OCI-LY1 (cell line): Measurements from ENCODE around the gene ST6GALNAC2.

Experiments
- H2AFZ ChIP-seq: fragments of 200-600 bp; sonication (generic), shearing (Covaris generic); 2 replicates; pipeline ENCODE4 v1.6.0; 2014; ENCODE audit warnings: antibody characterized with exemption, mild to moderate bottlenecking, low read length
- H3F3A ChIP-seq: fragments of 200-600 bp; sonication (generic), shearing (Covaris generic); 2 replicates; pipeline ENCODE4 v1.6.0; 2014; ENCODE audit warnings: mild to moderate bottlenecking, antibody characterized with exemption, low read length, moderate library complexity; ENCODE audit not compliant: insufficient read depth
- H3K27ac ChIP-seq: fragments of 200-600 bp; sonication (generic); 2 replicates; pipeline ENCODE4 v1.5.1; 2014; ENCODE audit warnings: low read length, mixed run types, mild to moderate bottlenecking, low read depth; ENCODE audit not compliant: poor library complexity, severe bottlenecking
- H3K27me3 ChIP-seq: fragments of 200-600 bp; sonication (generic); 2 replicates; pipeline ENCODE4 v1.6.0; 2014; ENCODE audit warnings: antibody characterized with exemption, mild to moderate bottlenecking, low read length, moderate library complexity; ENCODE audit not compliant: insufficient read depth
- H3K36me3 ChIP-seq: fragments of 200-600 bp; sonication (generic); 2 replicates; pipeline ENCODE4 v1.6.1; 2014; ENCODE audit warnings: mild to moderate bottlenecking, antibody characterized with exemption, low read length, moderate library complexity, mixed read lengths; ENCODE audit not compliant: insufficient read depth
- H3K4me1 ChIP-seq: fragments of 200-600 bp; sonication (generic); 2 replicates; pipeline ENCODE4 v1.5.1; 2014; ENCODE audit warnings: mild to moderate bottlenecking, low read length, moderate library complexity; ENCODE audit not compliant: insufficient read depth, severe bottlenecking
- H3K4me2 ChIP-seq: fragments of 200-600 bp; sonication (generic), shearing (Covaris generic); 2 replicates; pipeline ENCODE4 v1.6.1; 2014; ENCODE audit warnings: low read length
- H3K4me3 ChIP-seq: fragments of 200-600 bp; sonication (generic); 2 replicates; pipeline ENCODE4 v1.5.1; 2014; ENCODE audit warnings: low read length, low read depth, mild to moderate bottlenecking, mixed read lengths; ENCODE audit not compliant: poor library complexity, severe bottlenecking
- H3K79me2 ChIP-seq: fragments of 200-600 bp; shearing (Covaris generic); 2 replicates; pipeline ENCODE4 v1.6.1; 2016; ENCODE audit warnings: mixed run types, low read length, mixed read lengths; ENCODE audit not compliant: insufficient read depth
- H3K9ac ChIP-seq: fragments of 200-600 bp; sonication (generic), shearing (Covaris generic); 2 replicates; pipeline ENCODE4 v1.6.1; 2014; ENCODE audit warnings: mild to moderate bottlenecking, low read length, mixed read lengths
- H3K9me2 ChIP-seq: fragments of 200-600 bp; sonication (generic), shearing (Covaris generic); 2 replicates; pipeline ENCODE4 v1.6.1; 2014; ENCODE audit warnings: low read depth, mild to moderate bottlenecking, low read length, mixed read lengths
- H3K9me3 ChIP-seq: fragments of 200-600 bp; shearing (Covaris generic); 2 replicates; pipeline ENCODE4 v1.6.1; 2014; ENCODE audit warnings: low read length, mixed read lengths
- H4K20me1 ChIP-seq: fragments of 200-600 bp; sonication (generic), shearing (Covaris generic); 2 replicates; pipeline ENCODE4 v1.6.0; 2016; ENCODE audit warnings: mild to moderate bottlenecking, low read length; ENCODE audit not compliant: insufficient read depth
- CTCF ChIP-seq: fragments of 200-600 bp; sonication (generic), shearing (Covaris generic); IDR thresholded peaks from 2 replicates; pipeline ENCODE4 v1.5.1; 2017; ENCODE audit warnings: mild to moderate bottlenecking, antibody characterized with exemption, low read length, moderate library complexity, mixed read lengths
- EZH2 ChIP-seq: fragments of 200-600 bp; sonication (generic), shearing (Covaris generic); IDR thresholded peaks from 2 replicates; pipeline ENCODE4 v1.8.0; 2017; ENCODE audit warnings: borderline replicate concordance, mixed run types, mild to moderate bottlenecking, antibody characterized with exemption, low read length, moderate library complexity, mixed read lengths

Gene ST6GALNAC2

GRCh38 chr17:76554131-76554530 lies 31.5 kb downstream of the ST6GALNAC2 start:
- H4K20me1 ChIP-seq: no peaks in the 10 kb centered on the region
- H3K79me2 ChIP-seq: peaks cover 16% of the 10 kb centered on the region
- H3K4me1 ChIP-seq: peaks cover 16% of the 10 kb centered on the region
- H2AFZ ChIP-seq: no peak overlapping the region
- no peaks in the 10 kb centered on the region for H3K27me3 ChIP-seq
- no peaks in the 10 kb centered on the region for H3K9me3 ChIP-seq
- no peaks in the 10 kb centered on the region for H3F3A ChIP-seq
- TF ChIP-seq CTCF (no peak), EZH2 (no peak)
- no peak overlapping the region for H3K4me2 ChIP-seq
- no peak overlapping the region for H3K4me3 ChIP-seq
- no peak overlapping the region for H3K9ac ChIP-seq
- H3K27ac ChIP-seq: no peak overlapping the region
- H3K36me3 ChIP-seq: peaks cover 9% of the 10 kb centered on the region
- no peaks in the 10 kb centered on the region for H3K9me2 ChIP-seq

GRCh38 chr17:76553178-76553908 lies 32.3 kb downstream of the ST6GALNAC2 start:
- H2AFZ ChIP-seq: no peak overlapping the region
- peaks cover 8% of the 10 kb centered on the region for H3K4me1 ChIP-seq
- peaks cover 8% of the 10 kb centered on the region for H3K79me2 ChIP-seq
- H3K9me3 ChIP-seq: no peaks in the 10 kb centered on the region
- H3K9me2 ChIP-seq: no peaks in the 10 kb centered on the region
- no peak overlapping the region for H3K9ac ChIP-seq
- no peak overlapping the region for H3K4me2 ChIP-seq
- H4K20me1 ChIP-seq: no peaks in the 10 kb centered on the region
- TF ChIP-seq EZH2 (no peak), CTCF (no peak)
- no peak overlapping the region for H3K27ac ChIP-seq
- no peaks in the 10 kb centered on the region for H3F3A ChIP-seq
- no peak overlapping the region for H3K4me3 ChIP-seq
- no peaks in the 10 kb centered on the region for H3K27me3 ChIP-seq
- peaks cover 1% of the 10 kb centered on the region; the same call in 1 of the 2 replicates for H3K36me3 ChIP-seq

- no peak overlapping the region for H3K4me2 ChIP-seq
- H3F3A ChIP-seq: no peaks in the 10 kb centered on the region
- no peaks in the 10 kb centered on the region for H3K9me2 ChIP-seq
- peaks cover 3% of the 10 kb centered on the region for H3K4me1 ChIP-seq
- H3K9me3 ChIP-seq: no peaks in the 10 kb centered on the region
- no peaks in the 10 kb centered on the region for H3K27me3 ChIP-seq
- no peaks in the 10 kb centered on the region for H3K36me3 ChIP-seq
- no peak overlapping the region for H3K4me3 ChIP-seq
- H3K79me2 ChIP-seq: no peaks in the 10 kb centered on the region
- H2AFZ ChIP-seq: no peak overlapping the region
- H3K27ac ChIP-seq: no peak overlapping the region
- no peak for TF ChIP-seq CTCF
- TF ChIP-seq EZH2: no peak
- H3K9ac ChIP-seq: no peak overlapping the region
- H4K20me1 ChIP-seq: no peaks in the 10 kb centered on the region
These were observed 34.0 kb downstream of the ST6GALNAC2 start for GRCh38 chr17:76551685-76552084.
